Astrocyte of the cerebellum (primary cell): ENCODE data around the gene ZNF33A.
"Not testable (repeated sequence)": the region's sequence is repeated elsewhere in the genome, so short reads cannot be mapped to it uniquely, and the experiment has no call there.

Source experiments
- DNase-seq: peaks from one replicate; pipeline ENCODE4 v3.0.0-alpha.2; 2011; ENCODE audit warnings: low read depth
- H3K4me3 ChIP-seq: 2 replicates; pipeline ENCODE4 v1.5.1; 2011; ENCODE audit warnings: mild to moderate bottlenecking, low read depth, low read length, moderate library complexity
- CTCF ChIP-seq: IDR thresholded peaks from 2 replicates; pipeline ENCODE4 v1.5.1; 2012; ENCODE audit warnings: low read length, low read depth, moderate library complexity, mild to moderate bottlenecking; ENCODE audit errors: missing control alignments
- in situ Hi-C: cut with HindIII; loops from 2 replicates; pipeline ENCODE4 v1.10.0; 2017; ENCODE audit warnings: low sequenced_read_pairs

ZNF33A gene

GRCh38 chr10:37991655-37992054 is 18.8 kb upstream of the ZNF33A start:
- H3K4me3 ChIP-seq = no peak overlapping the region
- DNase-seq = no peak
- no peak for TF ChIP-seq CTCF
- in situ Hi-C loops = no loop called here

- no peak overlapping the region for H3K4me3 ChIP-seq
- in situ Hi-C loops = no loop called here
- no peak for TF ChIP-seq CTCF
- no peak for DNase-seq
Measured at GRCh38 chr10:37992083-37992482, 18.4 kb upstream of the ZNF33A start.

- in situ Hi-C loops, DNase-seq: not testable (repeated sequence)
Measured at GRCh38 chr10:37998920-37999319, 11.6 kb upstream of the ZNF33A start.

GRCh38 chr10:38000474-38000873 is 10.0 kb upstream of the ZNF33A start:
- in situ Hi-C loops, DNase-seq, H3K4me3 ChIP-seq: not testable (repeated sequence)

More at GRCh38 chr10:37998920-37999319, 11.6 kb upstream of the ZNF33A start:
- not testable (repeated sequence) for H3K4me3 ChIP-seq

DNA sequence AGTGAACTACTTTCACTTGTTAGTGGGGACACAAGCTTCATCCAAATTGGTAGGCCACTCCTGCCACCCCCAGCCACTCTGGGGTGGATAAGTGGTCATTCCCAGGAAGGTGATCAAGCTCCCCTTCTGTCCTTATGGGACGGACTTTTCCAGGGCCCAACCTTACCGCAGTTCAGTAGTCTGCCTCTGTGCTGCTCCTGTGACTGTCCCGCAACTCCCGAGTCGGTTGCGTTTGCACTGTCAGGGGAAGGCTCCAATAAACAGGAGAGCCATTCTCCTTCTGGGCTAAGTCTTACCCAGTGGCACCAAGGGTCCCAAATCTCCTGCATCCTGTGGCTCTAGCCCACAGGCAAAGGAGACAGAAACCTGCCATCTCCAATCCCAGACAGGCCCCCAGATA is 7.4 kb upstream of the ZNF33A start:
- no peak overlapping the region for H3K4me3 ChIP-seq
- in situ Hi-C loops = no loop called here
- DNase-seq = no peak
- no peak for TF ChIP-seq CTCF

DNA sequence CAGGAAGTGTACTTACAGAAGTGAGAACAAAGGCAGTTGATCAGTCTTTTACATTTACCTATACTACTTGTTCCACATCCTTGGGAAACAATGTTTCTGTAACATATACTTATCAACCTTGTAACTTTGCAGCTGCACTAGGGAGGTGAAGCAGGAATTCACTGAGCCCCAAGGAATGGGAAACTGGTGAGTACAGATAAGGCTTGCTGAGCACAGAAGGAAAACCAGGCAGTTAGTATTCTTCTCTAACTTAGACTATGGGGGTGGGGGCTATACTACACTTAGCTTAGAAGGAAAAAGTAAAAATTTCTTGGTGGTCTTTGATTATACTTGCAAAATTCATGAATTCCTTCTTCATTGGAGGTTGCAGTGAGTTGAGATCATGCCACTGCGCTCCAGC is 6.9 kb upstream of the ZNF33A start:
- in situ Hi-C loops = no loop called here
- no peak for TF ChIP-seq CTCF
- no peak overlapping the region for H3K4me3 ChIP-seq
- DNase-seq = no peak

DNA sequence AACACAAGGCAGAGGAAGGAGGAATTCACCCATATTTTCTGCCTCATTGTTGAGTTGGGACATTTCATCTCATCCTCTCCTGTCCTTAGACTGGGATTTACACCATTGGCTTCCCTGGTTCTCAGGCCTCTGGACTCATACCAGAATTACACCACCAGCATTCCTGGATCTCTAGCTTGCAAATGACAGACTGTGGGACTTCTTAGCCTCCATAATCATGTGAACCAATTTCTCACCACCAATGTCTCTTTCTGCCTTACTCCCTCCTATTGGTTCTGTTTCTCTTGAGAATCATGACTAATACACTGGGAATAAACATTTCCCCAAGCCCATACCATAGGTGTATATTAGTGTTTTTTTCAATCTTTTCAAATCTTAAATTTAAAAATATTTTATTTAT is 2.9 kb upstream of the ZNF33A start:
- TF ChIP-seq CTCF = no peak
- no peak overlapping the region for H3K4me3 ChIP-seq
- no peak for DNase-seq
- in situ Hi-C loops = no loop called here

DNA sequence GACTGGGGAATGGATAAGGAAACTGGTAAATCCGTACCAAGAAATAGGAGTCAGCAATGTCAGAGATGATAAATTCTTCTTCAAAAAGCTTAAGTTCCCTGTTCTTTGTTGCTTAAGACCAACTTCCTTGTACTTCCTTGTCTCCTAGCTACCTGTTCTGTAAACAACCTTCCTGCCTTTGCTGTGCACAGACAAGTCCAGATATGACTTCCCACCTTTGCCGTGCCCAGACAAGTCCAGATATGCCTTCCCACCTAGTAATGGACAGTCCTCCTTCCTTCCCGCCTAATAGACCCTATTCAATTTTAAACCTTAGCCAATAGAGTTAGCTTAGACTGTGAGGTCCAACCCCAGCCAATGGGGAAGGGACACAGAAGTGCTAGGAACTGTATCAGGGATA is 2.5 kb upstream of the ZNF33A start:
- TF ChIP-seq CTCF = no peak
- no peak for DNase-seq
- no peak overlapping the region for H3K4me3 ChIP-seq
- in situ Hi-C loops = no loop called here
